ENCODE data around the gene CDK16.

CDK16 gene

GRCh38 chrX:47186096-47186740 is 32.3 kb upstream of the CDK16 start:
- no peak for DNase-seq

GRCh38 chrX:47187106-47187677 is 31.3 kb upstream of the CDK16 start:
- DNase-seq: no peak

GRCh38 chrX:47189906-47190305 is 28.6 kb upstream of the CDK16 start:
- no peak for DNase-seq

GRCh38 chrX:47190445-47191269 is 27.8 kb upstream of the CDK16 start:
- peak; percentile 81 for DNase-seq

GRCh38 chrX:47191331-47191730 is 27.1 kb upstream of the CDK16 start:
- DNase-seq: peak; percentile 8

- DNase-seq: no peak
Observed at GRCh38 chrX:47191806-47192401, 26.6 kb upstream of the CDK16 start.

GRCh38 chrX:47193475-47194193 is 24.8 kb upstream of the CDK16 start, which contains the start of gene UBA1:
UBA1 (plus strand) TSS chrX:47193829; CDS start chrX:47198803, 4,974 bp downstream.
- peak; percentile 94 for DNase-seq

- DNase-seq: no peak
Observed at GRCh38 chrX:47194194-47194787, 24.2 kb upstream of the CDK16 start.

- no peak for DNase-seq
Observed at GRCh38 chrX:47196098-47196497, 22.4 kb upstream of the CDK16 start.

GRCh38 chrX:47197526-47197925 is 21.0 kb upstream of the CDK16 start:
- no peak for DNase-seq

- no peak for DNase-seq
Observed at GRCh38 chrX:47198026-47198686, 20.3 kb upstream of the CDK16 start.

GRCh38 chrX:47198687-47199080 is 19.8 kb upstream of the CDK16 start:
- no peak for DNase-seq

GRCh38 chrX:47199286-47199685 is 19.2 kb upstream of the CDK16 start:
- no peak for DNase-seq

GRCh38 chrX:47200385-47201150 is 17.9 kb upstream of the CDK16 start:
- DNase-seq: no peak

GRCh38 chrX:47201345-47201944 is 17.0 kb upstream of the CDK16 start:
- no peak for DNase-seq

GRCh38 chrX:47202316-47202715 is 16.2 kb upstream of the CDK16 start:
- DNase-seq: no peak

- DNase-seq: no peak
Observed at GRCh38 chrX:47202877-47203276, 15.6 kb upstream of the CDK16 start.

GRCh38 chrX:47204970-47205369 is 13.5 kb upstream of the CDK16 start:
- DNase-seq: no peak

GRCh38 chrX:47206316-47206715 is 12.2 kb upstream of the CDK16 start:
- no peak for DNase-seq

- DNase-seq: no peak
Observed at GRCh38 chrX:47208108-47208507, 10.4 kb upstream of the CDK16 start.
